ENCODE results near the gene PTPRT. TPM values are rescaled to one million over a fixed set of nuclear protein-coding genes. Genes with fewer than 3 reads are reported as not detected.

Gene PTPRT
- total RNA-seq, 1 experiment from 2014 or later: not detected

- no peaks in the 10 kb centered on the region for H3K4me1 Mint-ChIP-seq (ENCODE audit: low read depth, unreplicated experiment)
- TF ChIP-seq CTCF (IDR thresholded peaks at IDR 0.05; ENCODE audit: unreplicated experiment): no peak
- BruUV-seq (replicated peaks): no TSS peak
- no peak for DNase-seq
- intact Hi-C loops (cut with micrococcal nuclease; ENCODE audit: unreplicated experiment): no loop called here
- H3K36me3 Mint-ChIP-seq (ENCODE audit: insufficient read depth, unreplicated experiment): no peaks in the 10 kb centered on the region
- CTCF ChIA-PET: no interaction called here
- no peak overlapping the region for H3K4me3 Mint-ChIP-seq (ENCODE audit: low read depth, unreplicated experiment)
- peaks cover 35% of the 10 kb centered on the region for H3K27me3 Mint-ChIP-seq (ENCODE audit: unreplicated experiment)
- H3K9me3 Mint-ChIP-seq (ENCODE audit: low read depth, unreplicated experiment): no peaks in the 10 kb centered on the region
- no peak overlapping the region for H3K27ac Mint-ChIP-seq (ENCODE audit: unreplicated experiment)
These were observed 381.8 kb downstream of the PTPRT start for GRCh38 chr20:42807876-42808275.

- no peaks in the 10 kb centered on the region for H3K4me1 Mint-ChIP-seq (ENCODE audit: low read depth, unreplicated experiment)
- peaks cover 2% of the 10 kb centered on the region for H3K9me3 Mint-ChIP-seq (ENCODE audit: low read depth, unreplicated experiment)
- CTCF ChIA-PET: no interaction called here
These were observed 394.5 kb downstream of the PTPRT start for GRCh38 chr20:42795111-42795695.

GRCh38 chr20:42792052-42792451, 397.7 kb downstream of the PTPRT start:
- Mint-ChIP-seq H3K36me3 (ENCODE audit: insufficient read depth, unreplicated experiment) (no peaks in the 10 kb centered on the region), H3K27me3 (ENCODE audit: unreplicated experiment) (peaks cover 72% of the 10 kb centered on the region), H3K9me3 (ENCODE audit: low read depth, unreplicated experiment) (no peaks in the 10 kb centered on the region), H3K4me3 (ENCODE audit: low read depth, unreplicated experiment) (no peak overlapping the region), H3K4me1 (ENCODE audit: low read depth, unreplicated experiment) (no peaks in the 10 kb centered on the region), H3K27ac (ENCODE audit: unreplicated experiment) (no peak overlapping the region)
- no TSS peak for BruUV-seq (replicated peaks)
- TF ChIP-seq CTCF (IDR thresholded peaks at IDR 0.05; ENCODE audit: unreplicated experiment): no peak
- no peak for DNase-seq
- CTCF ChIA-PET: no interaction called here
- intact Hi-C loops (cut with micrococcal nuclease; ENCODE audit: unreplicated experiment): no loop called here

More at GRCh38 chr20:42795111-42795695, 394.5 kb downstream of the PTPRT start:
- no peak overlapping the region for H3K27ac Mint-ChIP-seq (ENCODE audit: unreplicated experiment)
- no peak for TF ChIP-seq CTCF (IDR thresholded peaks at IDR 0.05; ENCODE audit: unreplicated experiment)
- DNase-seq: no peak
- H3K4me3 Mint-ChIP-seq (ENCODE audit: low read depth, unreplicated experiment): no peak overlapping the region
- BruUV-seq (replicated peaks): no TSS peak
- no peaks in the 10 kb centered on the region for H3K36me3 Mint-ChIP-seq (ENCODE audit: insufficient read depth, unreplicated experiment)
- H3K27me3 Mint-ChIP-seq (ENCODE audit: unreplicated experiment): peaks cover 65% of the 10 kb centered on the region
- intact Hi-C loops (cut with micrococcal nuclease; ENCODE audit: unreplicated experiment): no loop called here

DNA sequence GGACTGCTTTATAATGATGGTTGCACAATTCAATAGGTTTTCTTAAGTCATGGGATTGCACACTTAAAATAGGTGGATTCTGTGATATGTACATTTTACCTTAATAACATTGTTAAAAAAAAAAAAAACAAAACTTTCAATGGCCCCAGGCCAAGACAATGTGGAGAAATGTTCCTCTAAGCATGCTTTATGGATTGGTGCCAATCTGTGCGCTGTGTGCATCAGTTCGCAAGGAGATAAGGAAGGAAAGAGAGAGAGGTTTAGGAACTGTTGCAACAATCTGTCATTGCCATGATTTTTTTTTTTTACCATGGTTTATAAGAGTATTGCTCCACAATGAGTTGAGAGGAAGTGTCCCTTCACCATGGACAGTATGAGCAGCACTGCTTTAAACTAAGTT, 399.6 kb downstream of the PTPRT start:
- no peaks in the 10 kb centered on the region for H3K36me3 Mint-ChIP-seq (ENCODE audit: insufficient read depth, unreplicated experiment)
- H3K27ac Mint-ChIP-seq (ENCODE audit: unreplicated experiment): no peak overlapping the region
- intact Hi-C loops (cut with micrococcal nuclease; ENCODE audit: unreplicated experiment): no loop called here
- CTCF ChIA-PET: no interaction called here
- no peak for DNase-seq
- peaks cover 72% of the 10 kb centered on the region for H3K27me3 Mint-ChIP-seq (ENCODE audit: unreplicated experiment)
- no peaks in the 10 kb centered on the region for H3K4me1 Mint-ChIP-seq (ENCODE audit: low read depth, unreplicated experiment)
- BruUV-seq (replicated peaks): no TSS peak
- H3K9me3 Mint-ChIP-seq (ENCODE audit: low read depth, unreplicated experiment): no peaks in the 10 kb centered on the region
- TF ChIP-seq CTCF (IDR thresholded peaks at IDR 0.05; ENCODE audit: unreplicated experiment): no peak
- no peak overlapping the region for H3K4me3 Mint-ChIP-seq (ENCODE audit: low read depth, unreplicated experiment)
